OCI-LY1 (cell line): Measurements from ENCODE around the gene FNIP2.

Experiments
- H2AFZ ChIP-seq: fragments of 200-600 bp; sonication (generic), shearing (Covaris generic); 2 replicates; pipeline ENCODE4 v1.6.0; 2014; ENCODE audit warnings: antibody characterized with exemption, mild to moderate bottlenecking, low read length
- H3F3A ChIP-seq: fragments of 200-600 bp; sonication (generic), shearing (Covaris generic); 2 replicates; pipeline ENCODE4 v1.6.0; 2014; ENCODE audit warnings: mild to moderate bottlenecking, antibody characterized with exemption, low read length, moderate library complexity; ENCODE audit not compliant: insufficient read depth
- H3K27ac ChIP-seq: fragments of 200-600 bp; sonication (generic); 2 replicates; pipeline ENCODE4 v1.5.1; 2014; ENCODE audit warnings: low read length, mixed run types, mild to moderate bottlenecking, low read depth; ENCODE audit not compliant: poor library complexity, severe bottlenecking
- H3K27me3 ChIP-seq: fragments of 200-600 bp; sonication (generic); 2 replicates; pipeline ENCODE4 v1.6.0; 2014; ENCODE audit warnings: antibody characterized with exemption, mild to moderate bottlenecking, low read length, moderate library complexity; ENCODE audit not compliant: insufficient read depth
- H3K36me3 ChIP-seq: fragments of 200-600 bp; sonication (generic); 2 replicates; pipeline ENCODE4 v1.6.1; 2014; ENCODE audit warnings: mild to moderate bottlenecking, antibody characterized with exemption, low read length, moderate library complexity, mixed read lengths; ENCODE audit not compliant: insufficient read depth
- H3K4me1 ChIP-seq: fragments of 200-600 bp; sonication (generic); 2 replicates; pipeline ENCODE4 v1.5.1; 2014; ENCODE audit warnings: mild to moderate bottlenecking, low read length, moderate library complexity; ENCODE audit not compliant: insufficient read depth, severe bottlenecking
- H3K4me2 ChIP-seq: fragments of 200-600 bp; sonication (generic), shearing (Covaris generic); 2 replicates; pipeline ENCODE4 v1.6.1; 2014; ENCODE audit warnings: low read length
- H3K4me3 ChIP-seq: fragments of 200-600 bp; sonication (generic); 2 replicates; pipeline ENCODE4 v1.5.1; 2014; ENCODE audit warnings: low read length, low read depth, mild to moderate bottlenecking, mixed read lengths; ENCODE audit not compliant: poor library complexity, severe bottlenecking
- H3K79me2 ChIP-seq: fragments of 200-600 bp; shearing (Covaris generic); 2 replicates; pipeline ENCODE4 v1.6.1; 2016; ENCODE audit warnings: mixed run types, low read length, mixed read lengths; ENCODE audit not compliant: insufficient read depth
- H3K9ac ChIP-seq: fragments of 200-600 bp; sonication (generic), shearing (Covaris generic); 2 replicates; pipeline ENCODE4 v1.6.1; 2014; ENCODE audit warnings: mild to moderate bottlenecking, low read length, mixed read lengths
- H3K9me2 ChIP-seq: fragments of 200-600 bp; sonication (generic), shearing (Covaris generic); 2 replicates; pipeline ENCODE4 v1.6.1; 2014; ENCODE audit warnings: low read depth, mild to moderate bottlenecking, low read length, mixed read lengths
- H3K9me3 ChIP-seq: fragments of 200-600 bp; shearing (Covaris generic); 2 replicates; pipeline ENCODE4 v1.6.1; 2014; ENCODE audit warnings: low read length, mixed read lengths
- H4K20me1 ChIP-seq: fragments of 200-600 bp; sonication (generic), shearing (Covaris generic); 2 replicates; pipeline ENCODE4 v1.6.0; 2016; ENCODE audit warnings: mild to moderate bottlenecking, low read length; ENCODE audit not compliant: insufficient read depth
- EZH2 ChIP-seq: fragments of 200-600 bp; sonication (generic), shearing (Covaris generic); IDR thresholded peaks from 2 replicates; pipeline ENCODE4 v1.8.0; 2017; ENCODE audit warnings: borderline replicate concordance, mixed run types, mild to moderate bottlenecking, antibody characterized with exemption, low read length, moderate library complexity, mixed read lengths
- TF ChIP-seq, protein P1 (sequence below): fragments of 200-600 bp; sonication (generic), shearing (Covaris generic); IDR thresholded peaks from 2 replicates; pipeline ENCODE4 v1.5.1; 2017; ENCODE audit warnings: mild to moderate bottlenecking, antibody characterized with exemption, low read length, moderate library complexity, mixed read lengths

Gene FNIP2

GRCh38 chr4:158763462-158763861, 5.4 kb upstream of the FNIP2 start:
- no peaks in the 10 kb centered on the region for H3K9me3 ChIP-seq
- no peaks in the 10 kb centered on the region for H4K20me1 ChIP-seq
- H3K79me2 ChIP-seq: no peaks in the 10 kb centered on the region
- no peaks in the 10 kb centered on the region for H3K9me2 ChIP-seq
- H3F3A ChIP-seq: no peaks in the 10 kb centered on the region
- H3K27ac ChIP-seq: no peak overlapping the region
- no peak overlapping the region for H3K4me2 ChIP-seq
- peaks cover 5% of the 10 kb centered on the region for H3K4me1 ChIP-seq
- no peak overlapping the region for H3K9ac ChIP-seq
- H3K36me3 ChIP-seq: no peaks in the 10 kb centered on the region
- H3K4me3 ChIP-seq: no peak overlapping the region
- H3K27me3 ChIP-seq: no peaks in the 10 kb centered on the region
- no peak overlapping the region for H2AFZ ChIP-seq
- TF ChIP-seq, protein P1, sequence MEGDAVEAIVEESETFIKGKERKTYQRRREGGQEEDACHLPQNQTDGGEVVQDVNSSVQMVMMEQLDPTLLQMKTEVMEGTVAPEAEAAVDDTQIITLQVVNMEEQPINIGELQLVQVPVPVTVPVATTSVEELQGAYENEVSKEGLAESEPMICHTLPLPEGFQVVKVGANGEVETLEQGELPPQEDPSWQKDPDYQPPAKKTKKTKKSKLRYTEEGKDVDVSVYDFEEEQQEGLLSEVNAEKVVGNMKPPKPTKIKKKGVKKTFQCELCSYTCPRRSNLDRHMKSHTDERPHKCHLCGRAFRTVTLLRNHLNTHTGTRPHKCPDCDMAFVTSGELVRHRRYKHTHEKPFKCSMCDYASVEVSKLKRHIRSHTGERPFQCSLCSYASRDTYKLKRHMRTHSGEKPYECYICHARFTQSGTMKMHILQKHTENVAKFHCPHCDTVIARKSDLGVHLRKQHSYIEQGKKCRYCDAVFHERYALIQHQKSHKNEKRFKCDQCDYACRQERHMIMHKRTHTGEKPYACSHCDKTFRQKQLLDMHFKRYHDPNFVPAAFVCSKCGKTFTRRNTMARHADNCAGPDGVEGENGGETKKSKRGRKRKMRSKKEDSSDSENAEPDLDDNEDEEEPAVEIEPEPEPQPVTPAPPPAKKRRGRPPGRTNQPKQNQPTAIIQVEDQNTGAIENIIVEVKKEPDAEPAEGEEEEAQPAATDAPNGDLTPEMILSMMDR: no peak
- no peak for TF ChIP-seq EZH2

GRCh38 chr4:158766434-158767044, 2.3 kb upstream of the FNIP2 start:
- 0 out of 2 replicates have a peak, but pooled peaks cover under 1% of the 10 kb centered on the region for H3K27me3 ChIP-seq
- H3K4me3 ChIP-seq: no peak overlapping the region
- no peak overlapping the region for H3K9ac ChIP-seq
- H3K4me2 ChIP-seq: no peak overlapping the region
- H3K4me1 ChIP-seq: peaks cover 13% of the 10 kb centered on the region
- H2AFZ ChIP-seq: no peak overlapping the region
- H3K79me2 ChIP-seq: no peaks in the 10 kb centered on the region
- H3K36me3 ChIP-seq: no peaks in the 10 kb centered on the region
- no peaks in the 10 kb centered on the region for H3F3A ChIP-seq
- no peak overlapping the region for H3K27ac ChIP-seq
- H4K20me1 ChIP-seq: no peaks in the 10 kb centered on the region
- no peak for TF ChIP-seq EZH2
- TF ChIP-seq, protein P1: no peak
- H3K9me2 ChIP-seq: no peaks in the 10 kb centered on the region
- no peaks in the 10 kb centered on the region for H3K9me3 ChIP-seq

DNA sequence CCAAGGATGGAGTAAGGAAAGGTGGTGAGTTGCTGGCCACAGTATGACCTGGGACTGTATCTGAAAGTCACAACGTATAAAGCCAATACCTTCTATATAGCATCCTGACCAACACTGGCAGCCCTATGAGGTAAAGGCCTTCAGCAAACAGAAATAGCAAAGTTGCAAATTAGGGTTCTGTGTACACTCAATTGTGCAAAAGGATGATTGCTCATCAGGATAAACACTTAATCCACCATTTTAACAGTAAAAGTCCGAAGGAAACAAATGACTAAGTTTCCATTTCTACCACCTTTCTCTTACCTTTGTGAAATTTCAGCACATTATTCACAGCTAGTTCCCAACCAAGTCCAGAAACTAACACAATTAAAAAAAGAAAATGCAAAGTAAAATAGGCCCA, 1.4 kb upstream of the FNIP2 start:
- H3K4me3 ChIP-seq: no peak overlapping the region
- H3K27me3 ChIP-seq: 0 out of 2 replicates have a peak, but pooled peaks cover 4% of the 10 kb centered on the region
- H3K9me3 ChIP-seq: no peaks in the 10 kb centered on the region
- peaks cover 13% of the 10 kb centered on the region for H3K4me1 ChIP-seq
- H4K20me1 ChIP-seq: no peaks in the 10 kb centered on the region
- no peaks in the 10 kb centered on the region for H3K36me3 ChIP-seq
- TF ChIP-seq EZH2: no peak
- TF ChIP-seq, protein P1: no peak
- no peak overlapping the region for H3K4me2 ChIP-seq
- H2AFZ ChIP-seq: no peak overlapping the region
- H3K9ac ChIP-seq: no peak overlapping the region
- H3K9me2 ChIP-seq: no peaks in the 10 kb centered on the region
- no peak overlapping the region for H3K27ac ChIP-seq
- no peaks in the 10 kb centered on the region for H3F3A ChIP-seq
- H3K79me2 ChIP-seq: no peaks in the 10 kb centered on the region
